Retinal pigment epithelial cell (primary cell): ENCODE data around the gene SENP1.

Source experiments
- DNase-seq: peaks from one replicate; pipeline ENCODE4 v3.0.0-alpha.2; 2010; ENCODE audit warnings: low read depth
- H3K4me3 ChIP-seq: 2 replicates; pipeline ENCODE4 v1.5.1; 2011; ENCODE audit warnings: mild to moderate bottlenecking, low read length, control low read depth, moderate library complexity
- CTCF ChIP-seq: conservative IDR thresholded peaks from 2 replicates; pipeline ENCODE4 v1.5.1; 2011; ENCODE audit warnings: low read depth, low read length, control low read depth, inconsistent platforms

SENP1 gene

GRCh38 chr12:48037267-48037915 is 68.5 kb downstream of the SENP1 start:
- no peak for TF ChIP-seq CTCF
- DNase-seq: peak; percentile 34

GRCh38 chr12:48036818-48037217 is 69.1 kb downstream of the SENP1 start:
- TF ChIP-seq CTCF: no peak
- no peak overlapping the region for H3K4me3 ChIP-seq
- DNase-seq: no peak

More at GRCh38 chr12:48037267-48037915, 68.5 kb downstream of the SENP1 start:
- H3K4me3 ChIP-seq: peak overlapping the region; percentile 9

GRCh38 chr12:48034835-48035805 is 70.8 kb downstream of the SENP1 start:
- DNase-seq: no peak

GRCh38 chr12:48033451-48033850 is 72.4 kb downstream of the SENP1 start:
- no peak for DNase-seq
- no peak overlapping the region for H3K4me3 ChIP-seq
- TF ChIP-seq CTCF: no peak

More at GRCh38 chr12:48034835-48035805, 70.8 kb downstream of the SENP1 start:
- no peak for TF ChIP-seq CTCF
- no peak overlapping the region for H3K4me3 ChIP-seq

GRCh38 chr12:48032597-48032996 is 73.3 kb downstream of the SENP1 start:
- H3K4me3 ChIP-seq: no peak overlapping the region
- DNase-seq: no peak
- TF ChIP-seq CTCF: no peak

GRCh38 chr12:48031135-48031960 is 74.5 kb downstream of the SENP1 start:
- TF ChIP-seq CTCF: no peak
- no peak overlapping the region for H3K4me3 ChIP-seq
- DNase-seq: no peak
